Type B pancreatic cell (in vitro differentiated cells): ENCODE measurements around the gene FMN1. TPM values are rescaled to one million over a fixed set of nuclear protein-coding genes. Genes with fewer than 3 reads are reported as not detected.

Experiments
- DNase-seq: peaks from one replicate; pipeline ENCODE4 v3.0.0; 2021; ENCODE audit warnings: mixed read lengths; ENCODE audit not compliant: unreplicated experiment; ENCODE audit errors: extremely low spot score
- H3K27ac Mint-ChIP-seq: 2 replicates; pipeline ENCODE4 v1.8.0; 2021; ENCODE audit warnings: mild to moderate bottlenecking, mixed read lengths
- H3K27me3 Mint-ChIP-seq: 2 replicates; pipeline ENCODE4 v1.8.0; 2021; ENCODE audit warnings: mixed read lengths
- H3K36me3 Mint-ChIP-seq: 2 replicates; pipeline ENCODE4 v1.8.0; 2021; ENCODE audit warnings: mixed read lengths
- H3K4me1 Mint-ChIP-seq: one replicate; pipeline ENCODE4 v1.8.0; 2021; ENCODE audit warnings: mixed read lengths; ENCODE audit not compliant: unreplicated experiment
- H3K4me3 Mint-ChIP-seq: 2 replicates; pipeline ENCODE4 v1.8.0; 2021; ENCODE audit warnings: mild to moderate bottlenecking, mixed read lengths
- H3K9me3 Mint-ChIP-seq: 2 replicates; pipeline ENCODE4 v1.8.0; 2021; ENCODE audit warnings: mixed read lengths
- total RNA-seq: library from RNA; stranded (reverse); gene quantifications from 2 replicates; pipeline ENCODE4 v1.2.1, GENCODE V29; 2021; ENCODE audit warnings: low replicate concordance
- TF ChIP-seq, protein P1 (sequence below): fragments of 200-600 bp; sonication (generic); conservative IDR thresholded peaks from 2 replicates; pipeline ENCODE4 v1.5.0; 2021; ENCODE audit warnings: antibody characterized with exemption, mild to moderate bottlenecking

FMN1 gene
- total RNA-seq, 1 donor from 2014 or later, result 22.1 TPM

DNA sequence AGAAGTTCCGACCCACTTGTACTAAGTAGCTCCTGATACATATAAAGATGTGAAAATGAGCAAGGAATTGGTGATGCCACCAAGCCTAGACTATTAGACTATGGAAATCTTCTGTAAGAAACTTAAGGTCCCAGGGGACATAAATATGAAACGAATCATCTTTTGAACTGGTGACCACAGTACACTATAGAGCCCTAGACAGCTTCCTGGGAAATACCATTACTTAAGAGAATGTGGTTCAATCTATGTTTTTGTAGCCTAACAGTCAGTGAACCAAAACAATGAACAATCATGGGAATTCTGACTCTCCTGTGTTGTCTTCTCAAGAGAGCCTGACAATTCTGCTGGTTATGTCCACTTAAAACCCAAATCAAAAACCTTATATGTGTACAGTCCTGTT lies 285.1 kb downstream of the FMN1 start:
- TF ChIP-seq, protein P1, sequence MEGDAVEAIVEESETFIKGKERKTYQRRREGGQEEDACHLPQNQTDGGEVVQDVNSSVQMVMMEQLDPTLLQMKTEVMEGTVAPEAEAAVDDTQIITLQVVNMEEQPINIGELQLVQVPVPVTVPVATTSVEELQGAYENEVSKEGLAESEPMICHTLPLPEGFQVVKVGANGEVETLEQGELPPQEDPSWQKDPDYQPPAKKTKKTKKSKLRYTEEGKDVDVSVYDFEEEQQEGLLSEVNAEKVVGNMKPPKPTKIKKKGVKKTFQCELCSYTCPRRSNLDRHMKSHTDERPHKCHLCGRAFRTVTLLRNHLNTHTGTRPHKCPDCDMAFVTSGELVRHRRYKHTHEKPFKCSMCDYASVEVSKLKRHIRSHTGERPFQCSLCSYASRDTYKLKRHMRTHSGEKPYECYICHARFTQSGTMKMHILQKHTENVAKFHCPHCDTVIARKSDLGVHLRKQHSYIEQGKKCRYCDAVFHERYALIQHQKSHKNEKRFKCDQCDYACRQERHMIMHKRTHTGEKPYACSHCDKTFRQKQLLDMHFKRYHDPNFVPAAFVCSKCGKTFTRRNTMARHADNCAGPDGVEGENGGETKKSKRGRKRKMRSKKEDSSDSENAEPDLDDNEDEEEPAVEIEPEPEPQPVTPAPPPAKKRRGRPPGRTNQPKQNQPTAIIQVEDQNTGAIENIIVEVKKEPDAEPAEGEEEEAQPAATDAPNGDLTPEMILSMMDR, result no peak
- DNase-seq, result no peak
- H3K27ac Mint-ChIP-seq, result no peak overlapping the region
- H3K4me3 Mint-ChIP-seq, result no peak overlapping the region
- no peaks in the 10 kb centered on the region for H3K27me3 Mint-ChIP-seq
- no peaks in the 10 kb centered on the region for H3K9me3 Mint-ChIP-seq
- H3K4me1 Mint-ChIP-seq, result peaks cover 16% of the 10 kb centered on the region
- peaks cover 3% of the 10 kb centered on the region for H3K36me3 Mint-ChIP-seq

DNA sequence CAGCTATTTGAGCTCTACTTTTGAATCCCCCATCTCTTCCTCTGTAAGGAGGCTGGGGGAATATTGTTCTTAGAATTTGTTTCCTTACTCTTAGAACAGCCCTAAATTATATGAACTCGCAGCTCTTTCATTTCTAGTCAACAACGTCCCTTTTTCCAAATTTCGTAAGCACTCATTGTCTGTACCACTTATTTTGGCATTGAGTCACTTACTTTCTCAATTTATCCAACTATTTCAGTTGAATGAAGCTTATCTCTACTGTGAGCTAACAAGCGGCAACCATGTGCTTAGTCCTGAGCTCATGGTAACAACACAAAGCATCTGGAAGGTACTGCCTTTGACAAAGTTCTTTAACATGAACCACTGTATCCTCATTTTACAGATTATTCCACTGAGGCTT lies 285.6 kb downstream of the FMN1 start:
- no peak overlapping the region for H3K27ac Mint-ChIP-seq
- H3K36me3 Mint-ChIP-seq, result peaks cover 3% of the 10 kb centered on the region
- H3K27me3 Mint-ChIP-seq, result no peaks in the 10 kb centered on the region
- no peak for DNase-seq
- H3K4me1 Mint-ChIP-seq, result peaks cover 16% of the 10 kb centered on the region
- no peaks in the 10 kb centered on the region for H3K9me3 Mint-ChIP-seq
- H3K4me3 Mint-ChIP-seq, result no peak overlapping the region
- TF ChIP-seq, protein P1, result no peak

DNA sequence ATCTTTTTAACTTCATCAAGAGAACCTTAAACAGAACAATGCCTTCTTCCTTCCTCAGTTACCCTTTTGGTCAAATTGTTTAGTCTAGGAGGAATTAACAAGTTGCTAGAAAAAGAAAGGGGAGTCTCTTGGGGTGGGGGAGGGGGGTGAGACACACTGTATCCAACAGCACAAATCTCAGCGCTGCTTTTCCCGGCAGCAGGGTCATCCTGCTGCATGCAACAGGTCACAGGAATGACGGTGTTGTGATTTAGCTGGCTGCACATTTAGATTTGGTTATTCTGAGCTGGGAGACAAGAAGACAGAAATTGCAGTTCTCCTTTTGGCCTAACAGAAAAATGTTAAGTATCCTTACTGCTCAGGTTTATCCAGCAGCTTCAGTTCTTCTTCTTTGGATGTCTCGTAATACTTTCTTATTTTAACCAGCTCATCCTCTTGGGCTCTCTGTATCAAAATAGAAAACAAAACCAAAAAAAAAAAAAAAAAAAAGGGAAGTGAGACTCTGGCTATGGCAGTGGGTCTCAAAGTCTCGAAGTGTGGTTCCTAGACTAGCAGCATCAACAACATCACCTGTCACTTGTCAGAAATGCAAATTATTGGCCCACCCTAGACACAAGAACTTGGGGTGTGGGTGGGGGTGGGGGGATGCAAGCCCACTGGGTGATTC lies 286.2 kb downstream of the FMN1 start:
- Mint-ChIP-seq H3K27ac (no peak overlapping the region), H3K4me1 (peaks cover 13% of the 10 kb centered on the region), H3K4me3 (no peak overlapping the region), H3K36me3 (peaks cover 3% of the 10 kb centered on the region), H3K9me3 (no peaks in the 10 kb centered on the region), H3K27me3 (no peaks in the 10 kb centered on the region)
- TF ChIP-seq, protein P1, result no peak
- DNase-seq, result no peak

DNA sequence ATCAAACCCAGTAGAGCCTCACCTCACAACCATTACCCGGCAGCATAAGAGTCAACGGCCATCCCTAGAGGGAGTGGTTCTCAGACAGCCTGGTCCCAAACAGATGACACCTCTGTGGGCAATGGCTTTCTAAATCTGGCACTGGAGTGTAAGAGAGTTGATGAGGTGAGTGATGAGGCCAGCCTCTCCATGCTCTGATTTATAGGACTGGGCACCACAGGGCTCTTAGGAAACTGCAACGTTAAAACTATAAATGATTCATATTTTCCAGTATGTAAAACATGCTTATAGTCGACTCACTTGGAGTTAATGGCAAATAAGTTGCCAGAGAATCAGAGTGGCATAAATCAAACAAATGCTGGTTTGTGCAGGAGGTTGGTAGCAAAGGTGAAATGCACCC lies 289.0 kb downstream of the FMN1 start:
- Mint-ChIP-seq H3K27me3 (no peaks in the 10 kb centered on the region), H3K4me3 (no peak overlapping the region), H3K4me1 (no peaks in the 10 kb centered on the region), H3K36me3 (peaks cover 9% of the 10 kb centered on the region), H3K27ac (no peak overlapping the region), H3K9me3 (no peaks in the 10 kb centered on the region)
- TF ChIP-seq, protein P1, result no peak
- DNase-seq, result no peak

DNA sequence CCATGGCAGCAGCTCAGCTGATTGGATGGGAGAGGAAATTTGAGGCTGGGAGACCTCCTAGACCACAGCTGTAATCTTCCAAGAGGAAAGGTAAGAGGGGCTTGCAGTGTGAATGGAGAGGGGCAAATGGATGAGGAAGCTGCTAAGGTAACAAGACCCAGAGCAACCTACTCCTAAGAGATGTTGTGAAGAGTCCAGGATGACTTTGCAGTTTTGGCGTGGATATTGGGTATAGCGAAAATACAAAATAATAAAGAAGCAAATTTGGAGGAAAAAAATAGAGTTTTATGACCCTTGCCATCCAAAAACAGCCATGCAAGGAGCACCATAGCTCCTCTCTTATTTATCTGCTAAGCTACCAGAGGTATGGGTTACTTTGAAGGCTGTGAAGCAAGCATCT lies 290.1 kb downstream of the FMN1 start:
- H3K4me3 Mint-ChIP-seq, result no peak overlapping the region
- DNase-seq, result no peak
- H3K36me3 Mint-ChIP-seq, result peaks cover 9% of the 10 kb centered on the region
- H3K27me3 Mint-ChIP-seq, result no peaks in the 10 kb centered on the region
- TF ChIP-seq, protein P1, result no peak
- H3K9me3 Mint-ChIP-seq, result no peaks in the 10 kb centered on the region
- peaks cover 7% of the 10 kb centered on the region for H3K4me1 Mint-ChIP-seq
- H3K27ac Mint-ChIP-seq, result no peak overlapping the region
